ENCODE measurements around the gene DNPEP.

DNA sequence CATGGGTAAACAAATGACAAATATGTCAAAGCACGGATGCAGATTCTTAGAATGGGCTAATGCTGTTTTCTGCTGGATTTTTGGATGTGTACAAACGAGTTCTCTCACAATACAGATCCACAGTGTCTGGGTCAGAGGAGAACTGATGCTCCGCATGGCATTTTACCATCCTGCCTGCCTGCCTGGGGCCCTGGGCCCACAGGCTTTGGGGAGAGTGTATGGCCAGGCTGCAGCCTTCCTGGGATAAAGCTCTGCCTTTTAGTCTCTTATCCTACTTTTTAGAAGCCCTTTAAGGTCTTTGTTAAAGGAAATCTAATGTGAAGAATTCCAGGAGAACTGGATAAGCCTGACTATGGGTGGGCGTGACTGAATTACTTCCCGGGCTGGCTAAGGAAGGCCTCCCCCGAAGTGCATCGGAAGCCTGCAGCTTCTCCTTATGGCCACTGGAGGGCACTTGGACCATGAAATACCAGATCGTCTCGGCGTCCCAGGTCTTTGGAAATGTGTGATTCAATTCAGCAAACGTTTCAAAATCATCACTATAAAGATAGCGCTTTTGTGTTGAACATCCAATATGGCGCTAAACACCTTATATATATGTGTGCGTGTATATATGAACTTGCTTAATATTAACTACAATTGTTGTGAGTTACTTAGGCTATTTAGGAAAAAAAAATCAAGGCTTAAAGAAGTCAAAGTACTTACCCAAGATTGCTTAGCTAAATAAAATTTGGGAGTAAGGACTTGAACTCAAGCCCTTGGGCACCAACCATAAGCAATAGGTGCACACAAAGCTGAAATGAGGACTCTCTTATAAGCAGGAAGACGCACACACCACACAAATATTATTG lies 15.2 kb upstream of the DNPEP start:
- TF ChIP-seq, protein P1, sequence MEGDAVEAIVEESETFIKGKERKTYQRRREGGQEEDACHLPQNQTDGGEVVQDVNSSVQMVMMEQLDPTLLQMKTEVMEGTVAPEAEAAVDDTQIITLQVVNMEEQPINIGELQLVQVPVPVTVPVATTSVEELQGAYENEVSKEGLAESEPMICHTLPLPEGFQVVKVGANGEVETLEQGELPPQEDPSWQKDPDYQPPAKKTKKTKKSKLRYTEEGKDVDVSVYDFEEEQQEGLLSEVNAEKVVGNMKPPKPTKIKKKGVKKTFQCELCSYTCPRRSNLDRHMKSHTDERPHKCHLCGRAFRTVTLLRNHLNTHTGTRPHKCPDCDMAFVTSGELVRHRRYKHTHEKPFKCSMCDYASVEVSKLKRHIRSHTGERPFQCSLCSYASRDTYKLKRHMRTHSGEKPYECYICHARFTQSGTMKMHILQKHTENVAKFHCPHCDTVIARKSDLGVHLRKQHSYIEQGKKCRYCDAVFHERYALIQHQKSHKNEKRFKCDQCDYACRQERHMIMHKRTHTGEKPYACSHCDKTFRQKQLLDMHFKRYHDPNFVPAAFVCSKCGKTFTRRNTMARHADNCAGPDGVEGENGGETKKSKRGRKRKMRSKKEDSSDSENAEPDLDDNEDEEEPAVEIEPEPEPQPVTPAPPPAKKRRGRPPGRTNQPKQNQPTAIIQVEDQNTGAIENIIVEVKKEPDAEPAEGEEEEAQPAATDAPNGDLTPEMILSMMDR (IDR thresholded peaks at IDR 0.05) = peak; percentile 69 to 85 (median 71)
- TF ChIP-seq EP300 (IDR thresholded peaks at IDR 0.05) = no peak
